ENCODE measurements around the gene LRRC8E. TPM values are rescaled to one million over a fixed set of nuclear protein-coding genes. Genes with fewer than 3 reads are reported as not detected.
"Not testable (repeated sequence)": the region's sequence is repeated elsewhere in the genome, so short reads cannot be mapped to it uniquely, and the experiment has no call there.

LRRC8E gene
- polyA plus RNA-seq, 3 donors, result 2.8 to 4.1 (median 3.9) TPM

- DNase-seq, result not testable (repeated sequence)
Measured at GRCh38 chr19:7930030-7930429, 41.7 kb downstream of the LRRC8E start.

- no peak for DNase-seq
Measured at GRCh38 chr19:7930765-7931164, 42.5 kb downstream of the LRRC8E start.

GRCh38 chr19:7931221-7932061, 43.1 kb downstream of the LRRC8E start:
- no peak for DNase-seq

GRCh38 chr19:7932276-7932929, 44.1 kb downstream of the LRRC8E start:
- no peak for DNase-seq

GRCh38 chr19:7932930-7933300, 44.6 kb downstream of the LRRC8E start:
- no peak for DNase-seq

GRCh38 chr19:7933411-7933810, 45.1 kb downstream of the LRRC8E start:
- DNase-seq, result no peak

- no peak for DNase-seq
Measured at GRCh38 chr19:7933828-7934725, 45.8 kb downstream of the LRRC8E start.

- DNase-seq, result no peak
Measured at GRCh38 chr19:7934766-7935165, 46.5 kb downstream of the LRRC8E start.

GRCh38 chr19:7940841-7941240, 52.5 kb downstream of the LRRC8E start:
- no peak for DNase-seq

GRCh38 chr19:7941895-7942596, 53.7 kb downstream of the LRRC8E start:
- no peak for DNase-seq

GRCh38 chr19:7942981-7943443, 54.7 kb downstream of the LRRC8E start:
- no peak for DNase-seq

- peak; percentile 99 for DNase-seq
Measured at GRCh38 chr19:7943444-7944176, 55.3 kb downstream of the LRRC8E start, which contains the start of gene TIMM44. TSS of gene TIMM44 (minus strand) at chr19:7943666. CDS start at chr19:7943651, 15 bp downstream.

GRCh38 chr19:7944177-7944761, 56.0 kb downstream of the LRRC8E start:
- DNase-seq, result peak; percentile 94

- DNase-seq, result no peak
Measured at GRCh38 chr19:7947939-7948338, 59.6 kb downstream of the LRRC8E start.

Other genes with a start within 250 kb of the LRRC8E start
- 1 to 10 TPM; 1.3 to 2.2 (median 1.4) TPM for gene RETN, start 219.5 kb upstream of the LRRC8E start, polyA plus RNA-seq (ENCODE audit: insufficient read length in 3 of 3)
- under 1 TPM; 0.21 to 0.53 (median 0.21) TPM for gene MCEMP1, start 211.4 kb upstream of the LRRC8E start, polyA plus RNA-seq (ENCODE audit: insufficient read length in 3 of 3)
- gene TRAPPC5, start 207.7 kb upstream of the LRRC8E start, polyA plus RNA-seq (ENCODE audit: insufficient read length in 3 of 3), result 10 to 100 TPM; 60.2 to 81.9 (median 65.1) TPM
- under 1 TPM in 2 of 3 donors, not detected in 1; 0.12 to 0.17 TPM for gene FCER2, start 186.4 kb upstream of the LRRC8E start, polyA plus RNA-seq (ENCODE audit: insufficient read length in 3 of 3)
- gene CLEC4G, start 156.4 kb upstream of the LRRC8E start, polyA plus RNA-seq (ENCODE audit: insufficient read length in 3 of 3), result not detected
- gene CD209, start 141.0 kb upstream of the LRRC8E start, polyA plus RNA-seq (ENCODE audit: insufficient read length in 3 of 3), result 1 to 10 TPM in 2 of 3 donors, under 1 TPM in 1; 1.00 to 1.9 (median 1.5) TPM
- 1 to 10 TPM; 2.4 to 3.9 (median 3.9) TPM for gene CLEC4M, start 125.3 kb upstream of the LRRC8E start, polyA plus RNA-seq (ENCODE audit: insufficient read length in 3 of 3)
- 10 to 100 TPM; 17.1 to 18.4 (median 18.2) TPM for gene EVI5L, start 58.3 kb upstream of the LRRC8E start, polyA plus RNA-seq (ENCODE audit: insufficient read length in 3 of 3)
- gene PRR36, start 14.1 kb upstream of the LRRC8E start, polyA plus RNA-seq (ENCODE audit: insufficient read length in 3 of 3), result 10 to 100 TPM in 1 of 3 donors, 1 to 10 TPM in 2; 9.0 to 10.1 (median 9.6) TPM
- 10 to 100 TPM; 31.3 to 40.5 (median 36.4) TPM for gene MAP2K7, start 15.4 kb downstream of the LRRC8E start, polyA plus RNA-seq (ENCODE audit: insufficient read length in 3 of 3)
- gene TGFBR3L, start 26.3 kb downstream of the LRRC8E start, polyA plus RNA-seq (ENCODE audit: insufficient read length in 3 of 3), result 1 to 10 TPM in 1 of 3 donors, under 1 TPM in 2; 0.70 to 1.3 (median 0.97) TPM
- gene SNAPC2, start 31.8 kb downstream of the LRRC8E start, polyA plus RNA-seq (ENCODE audit: insufficient read length in 3 of 3), result 10 to 100 TPM; 15.7 to 24.0 (median 23.0) TPM
- gene CTXN1, start 37.6 kb downstream of the LRRC8E start, polyA plus RNA-seq (ENCODE audit: insufficient read length in 3 of 3), result 10 to 100 TPM; 26.8 to 41.4 (median 35.9) TPM
- 10 to 100 TPM; 53.5 to 57.0 (median 55.5) TPM for gene TIMM44, start 55.2 kb downstream of the LRRC8E start, polyA plus RNA-seq (ENCODE audit: insufficient read length in 3 of 3)
- gene ELAVL1, start 117.1 kb downstream of the LRRC8E start, polyA plus RNA-seq (ENCODE audit: insufficient read length in 3 of 3), result 10 to 100 TPM; 78.6 to 89.2 (median 85.4) TPM
- under 1 TPM in 2 of 3 donors, not detected in 1; 0.33 to 0.44 TPM for gene CCL25, start 164.2 kb downstream of the LRRC8E start, polyA plus RNA-seq (ENCODE audit: insufficient read length in 3 of 3)

All from renal pelvis (tissue), 4 donors.